ENCODE data around the gene RAD51B. TPM values are rescaled to one million over a fixed set of nuclear protein-coding genes. Genes with fewer than 3 reads are reported as not detected.

Gene RAD51B
- total RNA-seq, 4 donors from 2014 or later, result 14.0 to 16.4 (median 14.8) TPM

GRCh38 chr14:68384335-68384734, 564.8 kb downstream of the RAD51B start:
- no peaks in the 10 kb centered on the region for H3K36me3 ChIP-seq
- no peak overlapping the region for H3K4me3 ChIP-seq (replicated peaks in 1 of 3)
- WGBS, 2 donors, result 42 to 49% methylated on average over 6 of the region's 6 CpGs

GRCh38 chr14:68384881-68385280, 565.3 kb downstream of the RAD51B start:
- TF ChIP-seq POLR2A (IDR thresholded peaks at IDR 0.05) (no peak), CTCF (IDR thresholded peaks at IDR 0.05) (no peak)
- Histone ChIP-seq H3K27me3 (no peaks in the 10 kb centered on the region), H3K4me1 (peaks cover 25 to 26% of the 10 kb centered on the region in 2 donors), H3K36me3 (no peaks in the 10 kb centered on the region), H3K9me3 (no peaks in the 10 kb centered on the region), H3K27ac (peak overlapping the region; percentile 35 to 74 (median 73)), H3K4me3 (replicated peaks in 1 of 3) (no peak overlapping the region)
- DNase-seq, result no peak
- intact Hi-C loops (cut with DNase I), result no loop called here
- WGBS, 2 donors, result 87 to 88% methylated on average over 9 of the region's 9 CpGs

More at GRCh38 chr14:68384335-68384734, 564.8 kb downstream of the RAD51B start:
- TF ChIP-seq CTCF (IDR thresholded peaks at IDR 0.05) (no peak), POLR2A (IDR thresholded peaks at IDR 0.05) (no peak)
- peak; percentile 52 to 57 for DNase-seq
- Histone ChIP-seq H3K9me3 (no peaks in the 10 kb centered on the region), H3K27me3 (no peaks in the 10 kb centered on the region), H3K27ac (peak overlapping the region; percentile 35 to 74 (median 73)), H3K4me1 (peaks cover 25 to 26% of the 10 kb centered on the region in 2 donors)
- intact Hi-C loops (cut with DNase I), result no loop called here

GRCh38 chr14:68386446-68386845, 566.9 kb downstream of the RAD51B start:
- intact Hi-C loops (cut with DNase I), result no loop called here

GRCh38 chr14:68386950-68387779, 567.6 kb downstream of the RAD51B start:
- intact Hi-C loops (cut with DNase I), result no loop called here
- H3K36me3 ChIP-seq, result no peaks in the 10 kb centered on the region
- peak overlapping the region in 1 of 3 donors; percentile 32 for H3K27ac ChIP-seq
- H3K4me3 ChIP-seq (replicated peaks in 1 of 3), result no peak overlapping the region
- no peaks in the 10 kb centered on the region for H3K9me3 ChIP-seq
- DNase-seq, result no peak
- peaks cover 30 to 40% of the 10 kb centered on the region in 2 donors for H3K4me1 ChIP-seq
- 26 to 31% methylated on average over 6 of the region's 6 CpGs for WGBS, 2 donors
- no peak for TF ChIP-seq POLR2A (IDR thresholded peaks at IDR 0.05)
- TF ChIP-seq CTCF (IDR thresholded peaks at IDR 0.05), result no peak
- H3K27me3 ChIP-seq, result no peaks in the 10 kb centered on the region

More at GRCh38 chr14:68386446-68386845, 566.9 kb downstream of the RAD51B start:
- H3K4me1 ChIP-seq, result peaks cover 29 to 33% of the 10 kb centered on the region in 2 donors
- no peaks in the 10 kb centered on the region for H3K36me3 ChIP-seq
- 43 to 50% methylated on average over 1 of the region's 1 CpG for WGBS, 2 donors
- peak overlapping the region in 1 of 3 donors; percentile 74 for H3K27ac ChIP-seq
- no peaks in the 10 kb centered on the region for H3K27me3 ChIP-seq
- TF ChIP-seq CTCF (IDR thresholded peaks at IDR 0.05), result no peak
- TF ChIP-seq POLR2A (IDR thresholded peaks at IDR 0.05), result no peak
- H3K4me3 ChIP-seq (replicated peaks in 1 of 3), result no peak overlapping the region
- no peaks in the 10 kb centered on the region for H3K9me3 ChIP-seq
- DNase-seq, result no peak

GRCh38 chr14:68389943-68390342, 570.4 kb downstream of the RAD51B start:
- Histone ChIP-seq H3K9me3 (no peaks in the 10 kb centered on the region), H3K27ac (no peak overlapping the region), H3K4me3 (replicated peaks in 1 of 3) (no peak overlapping the region), H3K36me3 (no peaks in the 10 kb centered on the region), H3K27me3 (no peaks in the 10 kb centered on the region), H3K4me1 (peaks cover 31 to 56% of the 10 kb centered on the region in 2 donors)
- DNase-seq, result no peak
- TF ChIP-seq CTCF (IDR thresholded peaks at IDR 0.05) (no peak), POLR2A (IDR thresholded peaks at IDR 0.05) (no peak)
- WGBS, 2 donors, result 77 to 87% methylated on average over 3 of the region's 3 CpGs
- intact Hi-C loops (cut with DNase I), result no loop called here

All from thyroid gland (tissue), 4 donors.